H1 (cell line): ENCODE measurements around the gene SETX. TPM values are rescaled to one million over a fixed set of nuclear protein-coding genes. Genes with fewer than 3 reads are reported as not detected.

Source experiments
- CTCF ChIA-PET: fragments of 300-600 bp; sonication (Branson Sonifier 250); formaldehyde crosslinking; loops from one replicate; lab custom pipeline; 2021; ENCODE audit not compliant: partially characterized antibody; lab: Charles Lee
- POLR2A ChIA-PET: fragments of 300-600 bp; sonication (Branson Sonifier 250); formaldehyde crosslinking; loops from one replicate; lab custom pipeline; 2021; ENCODE audit warnings: inconsistent platforms; ENCODE audit not compliant: partially characterized antibody; lab: Charles Lee
- DNase-seq, 2 experiments: peaks; one replicate each; pipeline versions ENCODE4 v3.0.0 to v3.0.0-alpha.2; 2010 to 2022; ENCODE audit warnings: low spot score in 2 of 2, low read depth in 1 of 2, mixed read lengths in 1 of 2
- FAIRE-seq: peaks from 2 replicates; lab custom pipeline; 2011; peaks lifted over from hg19 to GRCh38; lab: Jason Lieb, UNC
- H2AFZ ChIP-seq: 2 replicates; pipeline ENCODE4 v1.8.1; 2012; ENCODE audit warnings: low read length, inconsistent platforms
- H2AK5ac ChIP-seq: 2 replicates; pipeline ENCODE4 v1.6.1; 2013; ENCODE audit warnings: low read depth, low read length
- H2BK120ac ChIP-seq: replicated peaks from 2 replicates; pipeline ENCODE3; 2013; ENCODE audit warnings: low read depth, low read length, inconsistent platforms
- H2BK12ac ChIP-seq: 2 replicates; pipeline ENCODE4 v1.6.1; 2013; ENCODE audit warnings: low read depth, low read length
- H2BK15ac ChIP-seq: 2 replicates; pipeline ENCODE4 v1.6.1; 2013; ENCODE audit warnings: low read length
- H2BK20ac ChIP-seq: 2 replicates; pipeline ENCODE4 v1.6.1; 2013; ENCODE audit warnings: low read length
- H2BK5ac ChIP-seq: 2 replicates; pipeline ENCODE4 v1.6.1; 2013; ENCODE audit warnings: low read depth, low read length
- H3K14ac ChIP-seq: 2 replicates; pipeline ENCODE4 v1.6.1; 2013; ENCODE audit warnings: inconsistent platforms; ENCODE audit not compliant: insufficient read length
- H3K18ac ChIP-seq: 2 replicates; pipeline ENCODE4 v1.6.1; 2013; ENCODE audit warnings: low read length; ENCODE audit errors: extremely low read depth
- H3K23ac ChIP-seq: 2 replicates; pipeline ENCODE4 v1.6.1; 2013; ENCODE audit warnings: inconsistent platforms; ENCODE audit not compliant: insufficient read length
- H3K23me2 ChIP-seq: 2 replicates; pipeline ENCODE4 v1.6.1; 2013; ENCODE audit warnings: low read depth, low read length
- H3K27ac ChIP-seq: 2 replicates; pipeline ENCODE4 v1.6.1; 2011; ENCODE audit warnings: low read depth, low read length, inconsistent platforms
- H3K27me3 ChIP-seq, 4 experiments: replicated peaks in 1 of 4; 1 replicate in 1 of 4; 2 replicates in 3 of 4; pipeline versions ENCODE4 v1.6.1 to v1.8.1; 2011 to 2013; ENCODE audit warnings: low read length in 3 of 4, mild to moderate bottlenecking in 3 of 4, inconsistent platforms in 2 of 4, mixed read lengths in 2 of 4, moderate library complexity in 1 of 4; ENCODE audit not compliant: control insufficient read depth in 3 of 4, insufficient read depth in 3 of 4; ENCODE audit errors: extremely low read depth in 1 of 4
- H3K36me3 ChIP-seq, 4 experiments: 2 replicates each; pipeline versions ENCODE4 v1.6.1 to v1.8.1; 2011 to 2013; ENCODE audit warnings: mild to moderate bottlenecking in 4 of 4, low read length in 3 of 4, moderate library complexity in 2 of 4, control low read depth in 1 of 4, inconsistent platforms in 1 of 4; ENCODE audit not compliant: insufficient read depth in 4 of 4, control insufficient read depth in 2 of 4
- H3K4ac ChIP-seq: replicated peaks from 2 replicates; pipeline ENCODE3; 2013; ENCODE audit warnings: low read length, low read depth, mixed read lengths, inconsistent platforms; ENCODE audit not compliant: insufficient read length
- H3K4me1 ChIP-seq, 4 experiments: replicated peaks in 1 of 4; 1 replicate in 1 of 4; 2 replicates in 3 of 4; pipeline versions ENCODE4 v1.6.1 to v1.8.1; 2011 to 2013; ENCODE audit warnings: low read length in 3 of 4, inconsistent platforms in 2 of 4, mixed read lengths in 1 of 4; ENCODE audit not compliant: insufficient read depth in 4 of 4, control insufficient read depth in 3 of 4
- H3K4me2 ChIP-seq, 2 experiments: 2 replicates each; pipeline versions ENCODE4 v1.6.1 to v1.8.1; 2011 to 2013; ENCODE audit warnings: low read depth in 2 of 2, low read length in 2 of 2, control low read depth in 1 of 2, inconsistent platforms in 1 of 2, mild to moderate bottlenecking in 1 of 2; ENCODE audit not compliant: insufficient read depth in 1 of 2
- H3K4me3 ChIP-seq, 4 experiments: fragments of 200-600, 300-600 bp in 1 of 4; sonication (generic), shearing (Covaris generic), sonication (Bioruptor Twin) in 1 of 4; 2 replicates each; pipeline versions ENCODE4 v1.5.1 to v1.8.1; 2011 to 2016; ENCODE audit warnings: low read length in 4 of 4, low read depth in 3 of 4, control low read depth in 2 of 4, inconsistent platforms in 2 of 4, mild to moderate bottlenecking in 2 of 4, mixed read lengths in 1 of 4, moderate library complexity in 1 of 4; ENCODE audit not compliant: insufficient read depth in 2 of 4; ENCODE audit errors: extremely low read depth in 1 of 4
- H3K56ac ChIP-seq: replicated peaks from 2 replicates; pipeline ENCODE3; 2013; ENCODE audit warnings: low read depth, mild to moderate bottlenecking, mixed read lengths, low read length, inconsistent platforms; ENCODE audit not compliant: insufficient read length
- H3K79me1 ChIP-seq: 2 replicates; pipeline ENCODE4 v1.6.1; 2013; ENCODE audit warnings: low read depth, low read length, control low read depth
- H3K79me2 ChIP-seq, 2 experiments: 2 replicates each; pipeline versions ENCODE4 v1.6.1 to v1.8.1; 2012 to 2013; ENCODE audit warnings: low read length in 2 of 2, mild to moderate bottlenecking in 2 of 2, inconsistent platforms in 1 of 2; ENCODE audit not compliant: insufficient read depth in 2 of 2, control insufficient read depth in 1 of 2
- H3K9ac ChIP-seq, 4 experiments: replicated peaks in 1 of 4; 1 replicate in 1 of 4; 2 replicates in 3 of 4; pipeline versions ENCODE4 v1.6.1 to v1.8.1; 2011 to 2013; ENCODE audit warnings: low read depth in 3 of 4, low read length in 3 of 4, control low read depth in 2 of 4, mild to moderate bottlenecking in 2 of 4, moderate library complexity in 2 of 4, inconsistent platforms in 1 of 4; ENCODE audit errors: extremely low read depth in 1 of 4
- H3K9me3 ChIP-seq, 2 experiments: 2 replicates each; pipeline versions ENCODE4 v1.6.1 to v1.8.1; 2012 to 2013; ENCODE audit warnings: mild to moderate bottlenecking in 2 of 2, moderate library complexity in 2 of 2, control low read depth in 1 of 2, inconsistent platforms in 1 of 2, low read depth in 1 of 2, low read length in 1 of 2, mixed read lengths in 1 of 2; ENCODE audit not compliant: insufficient read depth in 2 of 2
- H4K20me1 ChIP-seq, 2 experiments: replicated peaks in 1 of 2; 2 replicates each; pipeline versions ENCODE3 to v1.8.1; 2011 to 2013; ENCODE audit warnings: inconsistent platforms in 2 of 2, low read length in 2 of 2, mild to moderate bottlenecking in 1 of 2; ENCODE audit not compliant: insufficient read depth in 2 of 2, control insufficient read depth in 1 of 2
- H4K5ac ChIP-seq: 2 replicates; pipeline ENCODE4 v1.6.1; 2013; ENCODE audit warnings: low read length, low read depth, mixed read lengths, inconsistent platforms; ENCODE audit not compliant: insufficient read length
- H4K8ac ChIP-seq: 2 replicates; pipeline ENCODE4 v1.8.0; 2013; ENCODE audit warnings: mild to moderate bottlenecking, moderate library complexity, low read length, inconsistent platforms; ENCODE audit not compliant: insufficient read depth; ENCODE audit errors: extremely low read depth
- H4K91ac ChIP-seq: replicated peaks from 2 replicates; pipeline ENCODE3; 2013; ENCODE audit warnings: low read length, mixed read lengths, inconsistent platforms; ENCODE audit not compliant: insufficient read length
- EGR1 ChIP-seq: IDR thresholded peaks from 2 replicates; pipeline ENCODE4 v1.6.1; 2011; ENCODE audit warnings: low read depth, low read length, borderline replicate concordance
- KDM1A ChIP-seq: fragments of 200-600, 300-600 bp; sonication (generic); IDR thresholded peaks from 2 replicates; pipeline ENCODE4 v1.7.1; 2016; ENCODE audit warnings: mild to moderate bottlenecking, low read length, borderline replicate concordance
- WGBS, 2 experiments: shearing (Covaris generic) in 1 of 2; methylation state at CpG; one replicate each; pipeline versions ENCODE4 v1.1.6 to v1.1.7; 2013 to 2015; ENCODE audit warnings: low lambda C conversion rate in 2 of 2, mixed read lengths in 2 of 2, inconsistent platforms in 1 of 2, low coverage in 1 of 2, missing lambda C conversion rate in 1 of 2; ENCODE audit not compliant: insufficient replicate concordance in 2 of 2, insufficient coverage in 1 of 2, insufficient read length in 1 of 2; ENCODE audit errors: extremely low coverage in 1 of 2, missing lambda C conversion rate in 1 of 2; 5-methylcytosine and 5-hydroxymethylcytosine counted together
- polyA plus RNA-seq, 7 experiments: library from polyadenylated mRNA; depleted of rRNA in 3 of 7; stranded (reverse) in 5 of 7; unstranded in 2 of 7; fragments of >200 nt in 5 of 7; fragments of 200-250 nt in 2 of 7; gene quantifications; 1 replicate in 5 of 7; 2 replicates in 1 of 7; 4 replicates in 1 of 7; pipeline versions ENCODE4 v1.2.1 to v1.2.3, GENCODE V29; 2011 to 2013; ENCODE audit warnings: missing spikeins in 2 of 7, mixed read lengths in 2 of 7
- total RNA-seq: library from RNA; stranded (reverse); fragmentation: NEBNext Ultra II Directional; extraction: Animal tissue kit (Norgen Biotek cat#: 25700); gene quantifications from 2 replicates; pipeline ENCODE4 v1.2.1, GENCODE V29; 2021

SETX gene
- total and polyA plus RNA-seq, 2 of the 8 experiments (the other 6 are each of a cell fraction or from before 2014, with no cell fraction given) = 15.1 to 37.9 TPM

DNA sequence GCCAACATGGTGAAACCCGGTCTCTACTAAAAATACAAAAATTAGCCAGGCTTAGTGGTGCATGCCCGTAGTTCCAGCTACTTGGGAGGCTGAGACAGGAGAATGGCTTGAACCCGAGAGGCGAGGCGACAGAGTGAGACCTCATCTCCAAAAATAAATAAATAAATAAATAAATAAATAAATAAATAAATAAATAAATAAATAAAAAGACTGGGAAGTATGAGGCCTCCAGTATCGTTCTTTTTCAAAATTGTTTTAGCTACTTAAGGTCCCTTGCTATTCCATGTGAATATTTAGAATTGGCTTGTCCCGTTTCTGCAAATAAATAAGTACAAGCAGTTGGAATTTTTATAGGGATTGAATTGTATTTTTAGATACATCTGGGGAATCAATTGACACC is 3.0 kb upstream of the SETX start:
- Histone ChIP-seq H2BK5ac (no peak overlapping the region), H2BK15ac (no peak overlapping the region), H2BK120ac (no peak overlapping the region), H3K36me3 (peaks cover 4 to 5% (median 4%) of the 10 kb centered on the region in 4 experiments; a peak in 5 of 8 replicates), H3K4ac (no peak overlapping the region), H4K20me1 (peaks cover 0 to 3% of the 10 kb centered on the region in 2 experiments), H2AFZ (no peak overlapping the region), H3K4me3 (no peak overlapping the region), H3K79me1 (0 out of 2 replicates have a peak, but pooled peaks cover 3% of the 10 kb centered on the region), H3K56ac (no peak overlapping the region), H2AK5ac (no peak overlapping the region), H3K14ac (no peak overlapping the region), H2BK12ac (no peak overlapping the region), H3K9me3 (no peaks in the 10 kb centered on the region), H3K23me2 (peaks cover 6% of the 10 kb centered on the region; the same call in 1 of the 2 replicates), H3K27me3 (no peaks in the 10 kb centered on the region), H4K8ac (no peak overlapping the region), H3K27ac (no peak overlapping the region), H3K4me1 (no peaks in the 10 kb centered on the region; a peak in 1 of 7 replicates), H2BK20ac (no peak overlapping the region), H3K79me2 (peaks cover 9 to 18% of the 10 kb centered on the region in 2 experiments), H3K23ac (no peak overlapping the region), H3K9ac (no peak overlapping the region), H3K18ac (no peak overlapping the region), H3K4me2 (no peak overlapping the region), H4K91ac (no peak overlapping the region), H4K5ac (no peak overlapping the region)
- ChIA-PET POLR2A (no interaction called here), CTCF (interaction anchor here (1.0 kb wide), 1 partner anchor 14 kb away, joined by 3 read pairs; no protein-coding TSS in a partner anchor)
- no peak for DNase-seq
- no peak for FAIRE-seq
- 93% methylated on average over 7 of the region's 7 CpGs; no CpG with 5 or more reads in 1 of the 2 experiments for WGBS, 2 experiments
- TF ChIP-seq KDM1A (no peak), EGR1 (no peak)
